ENCODE measurements around the gene NOTCH2.

Gene NOTCH2

GRCh38 chr1:119888476-119888875, 181.0 kb downstream of the NOTCH2 start:
- Histone ChIP-seq H3K4me2 (ENCODE audit: low read length) (no peak overlapping the region), H3K27ac (ENCODE audit: low read depth, low read length) (no peak overlapping the region), H3K27me3 (ENCODE audit: control insufficient read depth, low read length) (0 out of 2 replicates have a peak, but pooled peaks cover 5% of the 10 kb centered on the region), H3K79me2 (ENCODE audit: control insufficient read depth, low read length) (no peaks in the 10 kb centered on the region), H3K9me3 (ENCODE audit: control insufficient read depth, insufficient read depth, low read length) (no peaks in the 10 kb centered on the region), H4K20me1 (ENCODE audit: control insufficient read depth, insufficient read depth, low read depth, low read length) (no peaks in the 10 kb centered on the region), H3F3A (ENCODE audit: control insufficient read depth, insufficient read depth) (no peaks in the 10 kb centered on the region), H3K4me3 (ENCODE audit: low read length) (no peak overlapping the region), H3K9me2 (replicated peaks; ENCODE audit: control insufficient read depth, low read length) (no peaks in the 10 kb centered on the region), H3K4me1 (ENCODE audit: control insufficient read depth, low read length) (no peaks in the 10 kb centered on the region), H3K36me3 (ENCODE audit: control insufficient read depth, low read length) (no peaks in the 10 kb centered on the region)
- TF ChIP-seq CTCF (IDR thresholded peaks at IDR 0.05; ENCODE audit: low read depth, low read length, poor library complexity, severe bottlenecking) (no peak), EZH2phosphoT487 (IDR thresholded peaks at IDR 0.05; ENCODE audit: borderline replicate concordance, low read length) (no peak)

GRCh38 chr1:119887427-119887826, 182.0 kb downstream of the NOTCH2 start:
- Histone ChIP-seq H3K4me2 (ENCODE audit: low read length) (no peak overlapping the region), H3K9me2 (replicated peaks; ENCODE audit: control insufficient read depth, low read length) (no peaks in the 10 kb centered on the region), H3K27me3 (ENCODE audit: control insufficient read depth, low read length) (0 out of 2 replicates have a peak, but pooled peaks cover 5% of the 10 kb centered on the region), H3F3A (ENCODE audit: control insufficient read depth, insufficient read depth) (no peaks in the 10 kb centered on the region), H3K4me1 (ENCODE audit: control insufficient read depth, low read length) (no peaks in the 10 kb centered on the region), H3K27ac (ENCODE audit: low read depth, low read length) (no peak overlapping the region), H3K79me2 (ENCODE audit: control insufficient read depth, low read length) (no peaks in the 10 kb centered on the region), H4K20me1 (ENCODE audit: control insufficient read depth, insufficient read depth, low read depth, low read length) (no peaks in the 10 kb centered on the region), H3K36me3 (ENCODE audit: control insufficient read depth, low read length) (no peaks in the 10 kb centered on the region), H3K9me3 (ENCODE audit: control insufficient read depth, insufficient read depth, low read length) (no peaks in the 10 kb centered on the region), H3K4me3 (ENCODE audit: low read length) (no peak overlapping the region)
- TF ChIP-seq CTCF (IDR thresholded peaks at IDR 0.05; ENCODE audit: low read depth, low read length, poor library complexity, severe bottlenecking) (no peak), EZH2phosphoT487 (IDR thresholded peaks at IDR 0.05; ENCODE audit: borderline replicate concordance, low read length) (no peak)

- Histone ChIP-seq H3K27ac (ENCODE audit: low read depth, low read length) (no peak overlapping the region), H3K4me3 (ENCODE audit: low read length) (no peak overlapping the region), H3K4me2 (ENCODE audit: low read length) (no peak overlapping the region), H3K9me2 (replicated peaks; ENCODE audit: control insufficient read depth, low read length) (no peaks in the 10 kb centered on the region), H3K4me1 (ENCODE audit: control insufficient read depth, low read length) (no peaks in the 10 kb centered on the region), H3K27me3 (ENCODE audit: control insufficient read depth, low read length) (0 out of 2 replicates have a peak, but pooled peaks cover 5% of the 10 kb centered on the region), H3F3A (ENCODE audit: control insufficient read depth, insufficient read depth) (no peaks in the 10 kb centered on the region), H3K79me2 (ENCODE audit: control insufficient read depth, low read length) (no peaks in the 10 kb centered on the region), H4K20me1 (ENCODE audit: control insufficient read depth, insufficient read depth, low read depth, low read length) (no peaks in the 10 kb centered on the region), H3K9me3 (ENCODE audit: control insufficient read depth, insufficient read depth, low read length) (no peaks in the 10 kb centered on the region), H3K36me3 (ENCODE audit: control insufficient read depth, low read length) (no peaks in the 10 kb centered on the region)
- TF ChIP-seq EZH2phosphoT487 (IDR thresholded peaks at IDR 0.05; ENCODE audit: borderline replicate concordance, low read length) (no peak), CTCF (IDR thresholded peaks at IDR 0.05; ENCODE audit: low read depth, low read length, poor library complexity, severe bottlenecking) (peak; percentile 87)
Measured at GRCh38 chr1:119885903-119886783, 183.3 kb downstream of the NOTCH2 start.
